Measurements from ENCODE around the gene TMPRSS6.

DNA sequence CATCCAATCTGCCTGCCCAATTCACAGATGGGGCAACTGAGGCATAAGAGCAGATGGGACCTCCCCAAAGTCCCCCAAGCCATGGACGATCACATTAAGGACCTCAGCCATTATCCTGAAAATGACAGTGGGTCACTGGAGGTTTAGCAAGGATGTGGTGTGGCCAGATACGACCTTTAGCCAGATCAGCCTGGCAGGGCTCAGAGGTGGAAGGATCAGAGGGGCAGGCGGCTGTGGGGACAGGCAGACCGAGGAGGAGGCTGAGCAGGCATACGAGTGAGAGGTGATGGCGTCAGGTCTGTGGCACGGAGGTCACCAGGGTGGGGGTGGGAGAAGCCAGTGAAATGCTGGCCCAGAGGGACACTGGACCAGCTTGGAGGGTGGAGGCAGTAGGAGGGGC, 14.1 kb upstream of the TMPRSS6 start:
- TF ChIP-seq, protein P1, sequence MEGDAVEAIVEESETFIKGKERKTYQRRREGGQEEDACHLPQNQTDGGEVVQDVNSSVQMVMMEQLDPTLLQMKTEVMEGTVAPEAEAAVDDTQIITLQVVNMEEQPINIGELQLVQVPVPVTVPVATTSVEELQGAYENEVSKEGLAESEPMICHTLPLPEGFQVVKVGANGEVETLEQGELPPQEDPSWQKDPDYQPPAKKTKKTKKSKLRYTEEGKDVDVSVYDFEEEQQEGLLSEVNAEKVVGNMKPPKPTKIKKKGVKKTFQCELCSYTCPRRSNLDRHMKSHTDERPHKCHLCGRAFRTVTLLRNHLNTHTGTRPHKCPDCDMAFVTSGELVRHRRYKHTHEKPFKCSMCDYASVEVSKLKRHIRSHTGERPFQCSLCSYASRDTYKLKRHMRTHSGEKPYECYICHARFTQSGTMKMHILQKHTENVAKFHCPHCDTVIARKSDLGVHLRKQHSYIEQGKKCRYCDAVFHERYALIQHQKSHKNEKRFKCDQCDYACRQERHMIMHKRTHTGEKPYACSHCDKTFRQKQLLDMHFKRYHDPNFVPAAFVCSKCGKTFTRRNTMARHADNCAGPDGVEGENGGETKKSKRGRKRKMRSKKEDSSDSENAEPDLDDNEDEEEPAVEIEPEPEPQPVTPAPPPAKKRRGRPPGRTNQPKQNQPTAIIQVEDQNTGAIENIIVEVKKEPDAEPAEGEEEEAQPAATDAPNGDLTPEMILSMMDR (IDR thresholded peaks at IDR 0.05; ENCODE audit: control extremely low read depth in 1 of 3, insufficient read depth in 1 of 3, low read depth in 1 of 3, low read length in 3 of 3): no peak
- TF ChIP-seq RAD21 (IDR thresholded peaks at IDR 0.05 in 1 of 2, conservative IDR thresholded peaks at IDR 0.05 in 1 of 2; ENCODE audit: low read depth in 2 of 2, low read length in 2 of 2) (no peak), POLR2A (IDR thresholded peaks at IDR 0.05; ENCODE audit: control extremely low read depth in 1 of 2, low read depth in 2 of 2, low read length in 2 of 2) (no peak), RFX5 (IDR thresholded peaks at IDR 0.05; ENCODE audit: borderline replicate concordance, low read depth, low read length) (no peak), YY1 (IDR thresholded peaks at IDR 0.05; ENCODE audit: low read depth, low read length) (no peak), SIX5 (IDR thresholded peaks at IDR 0.05; ENCODE audit: low read depth, low read length) (no peak), CREB1 (IDR thresholded peaks at IDR 0.05) (no peak)
- TF ChIP-seq, protein P2, sequence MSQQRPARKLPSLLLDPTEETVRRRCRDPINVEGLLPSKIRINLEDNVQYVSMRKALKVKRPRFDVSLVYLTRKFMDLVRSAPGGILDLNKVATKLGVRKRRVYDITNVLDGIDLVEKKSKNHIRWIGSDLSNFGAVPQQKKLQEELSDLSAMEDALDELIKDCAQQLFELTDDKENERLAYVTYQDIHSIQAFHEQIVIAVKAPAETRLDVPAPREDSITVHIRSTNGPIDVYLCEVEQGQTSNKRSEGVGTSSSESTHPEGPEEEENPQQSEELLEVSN (IDR thresholded peaks at IDR 0.05): no peak
- TF ChIP-seq, protein P3, sequence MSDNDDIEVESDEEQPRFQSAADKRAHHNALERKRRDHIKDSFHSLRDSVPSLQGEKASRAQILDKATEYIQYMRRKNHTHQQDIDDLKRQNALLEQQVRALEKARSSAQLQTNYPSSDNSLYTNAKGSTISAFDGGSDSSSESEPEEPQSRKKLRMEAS (IDR thresholded peaks at IDR 0.05): no peak
